ENCODE results near the gene BHLHE41.

BHLHE41 gene

DNA sequence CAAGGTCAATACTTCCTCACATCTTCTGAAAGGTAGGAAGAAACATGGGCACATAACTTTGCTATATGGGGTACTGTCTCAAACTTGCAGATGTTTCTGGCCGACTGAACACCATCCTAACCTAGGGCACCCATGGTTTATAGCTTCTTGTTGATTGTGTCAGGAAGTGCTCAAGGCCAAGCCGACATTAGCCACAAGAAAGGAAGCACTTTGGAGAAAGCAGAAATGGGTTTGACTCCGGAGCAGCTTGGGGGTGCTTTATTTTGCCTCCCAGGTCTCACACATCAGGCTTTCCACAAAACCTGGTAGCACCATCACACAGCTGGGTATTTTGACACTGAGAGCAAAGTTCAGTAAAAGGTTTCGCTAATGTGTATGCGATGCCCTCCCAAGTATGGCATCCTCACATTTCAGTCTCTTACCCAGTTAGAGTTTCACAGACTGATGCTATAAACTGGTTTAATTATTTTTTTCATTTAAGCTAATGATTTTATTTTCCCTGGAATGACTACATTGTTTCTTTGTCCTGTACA lies 25.2 kb upstream of the BHLHE41 start:
- TF ChIP-seq ZC3H10 (CRISPR knock-in tag; IDR thresholded peaks at IDR 0.05) (no peak), PPARA (CRISPR knock-in tag; IDR thresholded peaks at IDR 0.05; ENCODE audit: borderline replicate concordance) (no peak), ZFP30 (CRISPR knock-in tag; IDR thresholded peaks at IDR 0.05) (no peak)
- TF ChIP-seq, protein P1, sequence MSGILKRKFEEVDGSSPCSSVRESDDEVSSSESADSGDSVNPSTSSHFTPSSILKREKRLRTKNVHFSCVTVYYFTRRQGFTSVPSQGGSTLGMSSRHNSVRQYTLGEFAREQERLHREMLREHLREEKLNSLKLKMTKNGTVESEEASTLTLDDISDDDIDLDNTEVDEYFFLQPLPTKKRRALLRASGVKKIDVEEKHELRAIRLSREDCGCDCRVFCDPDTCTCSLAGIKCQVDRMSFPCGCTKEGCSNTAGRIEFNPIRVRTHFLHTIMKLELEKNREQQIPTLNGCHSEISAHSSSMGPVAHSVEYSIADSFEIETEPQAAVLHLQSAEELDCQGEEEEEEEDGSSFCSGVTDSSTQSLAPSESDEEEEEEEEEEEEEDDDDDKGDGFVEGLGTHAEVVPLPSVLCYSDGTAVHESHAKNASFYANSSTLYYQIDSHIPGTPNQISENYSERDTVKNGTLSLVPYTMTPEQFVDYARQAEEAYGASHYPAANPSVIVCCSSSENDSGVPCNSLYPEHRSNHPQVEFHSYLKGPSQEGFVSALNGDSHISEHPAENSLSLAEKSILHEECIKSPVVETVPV (CRISPR knock-in tag; IDR thresholded peaks at IDR 0.05) = no peak
- TF ChIP-seq, protein P2, sequence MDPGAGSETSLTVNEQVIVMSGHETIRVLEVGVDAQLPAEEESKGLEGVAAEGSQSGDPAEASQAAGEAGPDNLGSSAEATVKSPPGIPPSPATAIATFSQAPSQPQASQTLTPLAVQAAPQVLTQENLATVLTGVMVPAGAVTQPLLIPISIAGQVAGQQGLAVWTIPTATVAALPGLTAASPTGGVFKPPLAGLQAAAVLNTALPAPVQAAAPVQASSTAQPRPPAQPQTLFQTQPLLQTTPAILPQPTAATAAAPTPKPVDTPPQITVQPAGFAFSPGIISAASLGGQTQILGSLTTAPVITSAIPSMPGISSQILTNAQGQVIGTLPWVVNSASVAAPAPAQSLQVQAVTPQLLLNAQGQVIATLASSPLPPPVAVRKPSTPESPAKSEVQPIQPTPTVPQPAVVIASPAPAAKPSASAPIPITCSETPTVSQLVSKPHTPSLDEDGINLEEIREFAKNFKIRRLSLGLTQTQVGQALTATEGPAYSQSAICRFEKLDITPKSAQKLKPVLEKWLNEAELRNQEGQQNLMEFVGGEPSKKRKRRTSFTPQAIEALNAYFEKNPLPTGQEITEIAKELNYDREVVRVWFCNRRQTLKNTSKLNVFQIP (CRISPR knock-in tag; IDR thresholded peaks at IDR 0.05; ENCODE audit: borderline replicate concordance, low read depth) = no peak
- ATAC-seq = no peak

DNA sequence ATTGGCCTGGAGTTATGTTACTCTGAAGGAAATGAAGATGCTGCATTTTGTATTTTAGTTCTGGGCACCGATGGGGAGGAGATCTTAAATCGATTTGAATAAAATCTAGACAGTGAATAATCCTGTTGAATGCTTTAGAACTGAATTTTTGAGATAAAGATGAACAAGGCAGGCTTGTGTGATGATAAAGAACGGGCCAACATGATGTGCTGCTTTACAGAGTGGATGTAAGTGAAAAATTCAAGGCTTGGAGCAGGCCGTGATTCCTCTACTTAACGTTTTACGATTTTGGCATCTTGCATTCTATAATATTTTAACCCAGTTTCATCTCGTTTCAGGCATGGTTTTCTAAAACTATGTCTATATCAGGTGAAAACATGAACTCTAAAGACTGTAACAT lies 23.5 kb upstream of the BHLHE41 start:
- no peak for TF ChIP-seq TCF4 (CRISPR knock-in tag; IDR thresholded peaks at IDR 0.05; ENCODE audit: borderline replicate concordance)
- TF ChIP-seq ZNF8 (CRISPR knock-in tag; IDR thresholded peaks at IDR 0.05) = no peak
- TF ChIP-seq, protein P3, sequence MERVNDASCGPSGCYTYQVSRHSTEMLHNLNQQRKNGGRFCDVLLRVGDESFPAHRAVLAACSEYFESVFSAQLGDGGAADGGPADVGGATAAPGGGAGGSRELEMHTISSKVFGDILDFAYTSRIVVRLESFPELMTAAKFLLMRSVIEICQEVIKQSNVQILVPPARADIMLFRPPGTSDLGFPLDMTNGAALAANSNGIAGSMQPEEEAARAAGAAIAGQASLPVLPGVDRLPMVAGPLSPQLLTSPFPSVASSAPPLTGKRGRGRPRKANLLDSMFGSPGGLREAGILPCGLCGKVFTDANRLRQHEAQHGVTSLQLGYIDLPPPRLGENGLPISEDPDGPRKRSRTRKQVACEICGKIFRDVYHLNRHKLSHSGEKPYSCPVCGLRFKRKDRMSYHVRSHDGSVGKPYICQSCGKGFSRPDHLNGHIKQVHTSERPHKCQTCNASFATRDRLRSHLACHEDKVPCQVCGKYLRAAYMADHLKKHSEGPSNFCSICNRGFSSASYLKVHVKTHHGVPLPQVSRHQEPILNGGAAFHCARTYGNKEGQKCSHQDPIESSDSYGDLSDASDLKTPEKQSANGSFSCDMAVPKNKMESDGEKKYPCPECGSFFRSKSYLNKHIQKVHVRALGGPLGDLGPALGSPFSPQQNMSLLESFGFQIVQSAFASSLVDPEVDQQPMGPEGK (CRISPR knock-in tag; IDR thresholded peaks at IDR 0.05; ENCODE audit: borderline replicate concordance) = no peak
- TF ChIP-seq RARB (CRISPR knock-in tag; IDR thresholded peaks at IDR 0.05) = no peak
- TF ChIP-seq ZFP3 (CRISPR knock-in tag; IDR thresholded peaks at IDR 0.05) = no peak
- TF ChIP-seq, protein P1 (CRISPR knock-in tag; IDR thresholded peaks at IDR 0.05) = no peak
- TF ChIP-seq GLIS3 (CRISPR knock-in tag; IDR thresholded peaks at IDR 0.05) = no peak
- TF ChIP-seq ESRRG (CRISPR knock-in tag; IDR thresholded peaks at IDR 0.05) = no peak
- no peak for TF ChIP-seq ISL1 (CRISPR knock-in tag; IDR thresholded peaks at IDR 0.05)
- TF ChIP-seq, protein P2 (CRISPR knock-in tag; IDR thresholded peaks at IDR 0.05; ENCODE audit: borderline replicate concordance, low read depth) = no peak
- TF ChIP-seq OSR1 (CRISPR knock-in tag; IDR thresholded peaks at IDR 0.05) = no peak
- TF ChIP-seq TOX (CRISPR knock-in tag; IDR thresholded peaks at IDR 0.05; ENCODE audit: borderline replicate concordance) = no peak
- TF ChIP-seq CSDC2 (CRISPR knock-in tag; IDR thresholded peaks at IDR 0.05) = no peak
- no peak for ATAC-seq

DNA sequence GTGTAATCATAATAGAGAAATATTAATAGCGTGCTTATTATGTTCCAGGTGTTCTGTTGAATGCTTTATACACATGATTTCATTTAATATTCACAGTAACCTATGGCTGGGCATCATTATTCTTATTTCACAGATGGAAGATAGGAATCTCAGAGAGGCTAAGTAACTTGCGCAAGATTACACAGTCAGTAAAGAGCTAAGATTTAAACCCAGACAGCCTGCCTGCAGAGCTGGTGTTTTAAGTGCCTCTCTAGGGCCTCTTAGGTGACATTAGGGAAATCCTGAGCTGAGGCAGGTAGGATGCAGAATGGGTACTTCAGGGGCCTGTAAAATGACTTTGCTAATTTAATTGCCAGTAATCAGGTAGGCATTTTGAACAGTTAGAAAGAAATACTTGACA lies 18.5 kb upstream of the BHLHE41 start:
- ATAC-seq = no peak
- TF ChIP-seq BACH2 (CRISPR knock-in tag; IDR thresholded peaks at IDR 0.05; ENCODE audit: borderline replicate concordance) (no peak), ZNF8 (CRISPR knock-in tag; IDR thresholded peaks at IDR 0.05) (no peak), PPARA (CRISPR knock-in tag; IDR thresholded peaks at IDR 0.05; ENCODE audit: borderline replicate concordance) (no peak), ZNF565 (CRISPR knock-in tag; conservative IDR thresholded peaks at IDR 0.05; ENCODE audit: low read depth) (no peak), ESRRG (CRISPR knock-in tag; IDR thresholded peaks at IDR 0.05) (no peak), SNAI2 (CRISPR knock-in tag; IDR thresholded peaks at IDR 0.05) (no peak)
- TF ChIP-seq, protein P4, sequence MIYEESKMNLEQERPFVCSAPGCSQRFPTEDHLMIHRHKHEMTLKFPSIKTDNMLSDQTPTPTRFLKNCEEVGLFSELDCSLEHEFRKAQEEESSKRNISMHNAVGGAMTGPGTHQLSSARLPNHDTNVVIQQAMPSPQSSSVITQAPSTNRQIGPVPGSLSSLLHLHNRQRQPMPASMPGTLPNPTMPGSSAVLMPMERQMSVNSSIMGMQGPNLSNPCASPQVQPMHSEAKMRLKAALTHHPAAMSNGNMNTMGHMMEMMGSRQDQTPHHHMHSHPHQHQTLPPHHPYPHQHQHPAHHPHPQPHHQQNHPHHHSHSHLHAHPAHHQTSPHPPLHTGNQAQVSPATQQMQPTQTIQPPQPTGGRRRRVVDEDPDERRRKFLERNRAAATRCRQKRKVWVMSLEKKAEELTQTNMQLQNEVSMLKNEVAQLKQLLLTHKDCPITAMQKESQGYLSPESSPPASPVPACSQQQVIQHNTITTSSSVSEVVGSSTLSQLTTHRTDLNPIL (CRISPR knock-in tag; IDR thresholded peaks at IDR 0.05; ENCODE audit: low read depth) = no peak

Data from SK-N-SH treated with all-trans-retinoic acid at 6 μM for 48 hours (cell line).